NCI-H1417 (cell line): ENCODE results near the gene C1QC.

ENCODE experiments used
- DNase-seq, 3 experiments: peaks; one replicate each; lab custom pipeline; 2025; lab: John Stamatoyannopoulos, UW

Gene C1QC

DNA sequence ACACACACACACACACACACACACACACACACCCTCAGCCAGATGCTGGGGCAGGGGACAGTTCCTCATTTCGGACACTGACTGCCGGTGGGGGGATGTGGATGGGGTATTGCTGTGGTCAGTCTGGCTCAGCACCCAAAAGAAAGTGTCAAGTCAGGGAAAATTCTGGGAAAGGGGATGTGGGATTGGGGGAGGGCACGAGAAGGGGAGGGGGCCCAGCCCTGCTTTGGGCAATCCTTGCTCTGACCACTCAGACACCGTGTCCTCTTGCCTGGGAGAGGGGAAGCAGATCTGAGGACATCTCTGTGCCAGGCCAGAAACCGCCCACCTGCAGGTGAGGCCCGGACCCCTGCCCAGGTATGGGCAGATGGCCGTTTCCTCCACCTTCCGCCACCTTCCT, at the start of gene C1QC:
Gene C1QC (plus strand): TSS at position 253 of the 400 bp plus-strand sequence. CDS start 391 bp downstream, outside the sequence.
- DNase-seq, result no peak

DNA sequence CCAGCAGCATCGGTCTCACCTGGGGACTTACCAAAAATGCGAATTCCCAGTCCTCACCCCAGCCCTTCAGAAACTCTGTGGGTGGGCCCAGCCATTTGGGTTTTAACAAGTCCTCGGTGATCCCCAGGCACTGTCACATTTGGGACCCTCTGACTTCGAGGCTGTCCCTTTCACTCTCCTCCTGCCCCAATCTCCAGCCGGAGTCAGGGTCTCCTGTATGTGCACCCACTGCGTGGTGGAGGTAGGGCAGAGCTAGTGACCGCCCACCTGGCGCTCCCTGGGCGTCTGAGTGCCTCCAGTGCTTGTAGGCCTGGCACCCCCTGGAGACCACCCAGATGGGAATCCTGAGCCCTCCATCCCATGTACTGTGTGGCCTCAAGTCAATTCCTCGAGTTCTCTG, 49.0 kb upstream of the C1QC start:
- no peak for DNase-seq

DNA sequence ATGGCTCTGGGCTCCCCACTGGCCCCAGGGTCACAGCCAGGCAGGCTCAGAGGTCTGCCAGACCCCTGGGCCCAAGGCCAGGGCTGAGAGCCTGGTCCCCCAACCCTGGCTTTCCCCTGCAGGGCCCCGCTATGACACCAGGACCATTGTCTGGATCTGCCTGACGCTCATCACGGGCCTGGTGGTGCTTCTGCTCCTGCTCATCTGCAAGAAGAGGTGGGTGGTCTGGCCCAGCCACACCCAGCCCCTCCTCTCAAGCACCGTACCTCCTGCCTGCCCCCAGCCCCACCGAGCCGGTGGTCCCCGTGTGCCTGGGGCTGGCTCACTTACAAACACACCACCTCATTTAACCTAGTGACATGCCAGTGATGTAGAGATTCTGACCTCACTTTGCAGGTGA, 48.3 kb upstream of the C1QC start:
- DNase-seq, result no peak

GRCh38 chr1:22597301-22597965, 46.0 kb upstream of the C1QC start:
- no peak for DNase-seq

GRCh38 chr1:22597996-22598395, 45.4 kb upstream of the C1QC start:
- DNase-seq, result no peak

- DNase-seq, result no peak
Observed at GRCh38 chr1:22598736-22599135, 44.7 kb upstream of the C1QC start.

GRCh38 chr1:22600071-22600816, 43.2 kb upstream of the C1QC start:
- no peak for DNase-seq

- peak in 1 of 3 experiments; percentile 10 for DNase-seq
Observed at GRCh38 chr1:22600817-22601605, 42.4 kb upstream of the C1QC start.

DNA sequence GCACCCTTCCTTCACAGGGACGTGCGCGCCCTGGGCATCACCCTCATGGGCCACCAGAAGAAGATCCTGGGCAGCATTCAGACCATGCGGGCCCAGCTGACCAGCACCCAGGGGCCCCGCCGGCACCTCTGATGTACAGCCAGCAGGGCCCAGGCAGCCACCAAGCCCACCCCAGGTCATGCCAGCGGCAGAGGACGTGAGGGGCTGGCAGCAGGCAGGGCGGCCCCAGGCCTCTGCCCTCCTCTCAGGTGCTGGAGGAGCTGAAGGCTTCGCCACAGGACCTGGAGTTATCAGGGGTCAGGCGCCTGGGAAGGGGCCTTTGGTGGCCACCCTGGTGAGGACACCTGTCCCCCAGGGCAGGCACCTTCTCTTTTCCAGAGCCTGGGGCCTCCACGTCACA, 41.8 kb upstream of the C1QC start:
- no peak for DNase-seq

GRCh38 chr1:22602060-22602740, 41.2 kb upstream of the C1QC start:
- no peak for DNase-seq

- DNase-seq, result no peak
Observed at GRCh38 chr1:22606161-22606560, 37.3 kb upstream of the C1QC start.

GRCh38 chr1:22607154-22607553, 36.3 kb upstream of the C1QC start:
- DNase-seq, result no peak

DNA sequence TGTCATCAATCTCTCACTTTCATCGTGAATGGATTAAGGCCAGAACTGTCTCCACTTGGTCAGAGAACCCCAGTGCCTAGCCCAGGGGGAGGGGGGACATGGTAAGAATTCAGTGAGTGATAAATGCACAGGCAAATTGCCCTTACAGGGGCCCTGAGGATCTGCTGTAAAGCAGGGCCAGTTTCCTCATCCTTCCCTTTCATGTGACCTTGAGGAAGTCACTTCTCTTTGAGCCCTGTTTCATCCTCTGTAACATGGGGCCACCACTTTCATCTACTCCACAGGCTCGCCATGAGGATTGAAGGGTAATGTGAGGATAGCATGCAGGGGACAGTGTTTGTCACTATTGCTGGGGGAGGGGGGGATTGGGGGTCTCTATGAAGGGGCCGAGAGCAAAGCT, 35.1 kb upstream of the C1QC start:
- no peak for DNase-seq

GRCh38 chr1:22609291-22609690, 34.1 kb upstream of the C1QC start:
- DNase-seq, result peak in 2 of 3 experiments; percentile 78 to 94

GRCh38 chr1:22611530-22611947, 31.9 kb upstream of the C1QC start:
- no peak for DNase-seq

GRCh38 chr1:22612671-22613571, 30.5 kb upstream of the C1QC start:
- peak; percentile 79 to 88 (median 79) for DNase-seq

GRCh38 chr1:22613572-22613918, 29.9 kb upstream of the C1QC start:
- no peak for DNase-seq

GRCh38 chr1:22613951-22614350, 29.5 kb upstream of the C1QC start:
- peak in 1 of 3 experiments; percentile 22 for DNase-seq

DNA sequence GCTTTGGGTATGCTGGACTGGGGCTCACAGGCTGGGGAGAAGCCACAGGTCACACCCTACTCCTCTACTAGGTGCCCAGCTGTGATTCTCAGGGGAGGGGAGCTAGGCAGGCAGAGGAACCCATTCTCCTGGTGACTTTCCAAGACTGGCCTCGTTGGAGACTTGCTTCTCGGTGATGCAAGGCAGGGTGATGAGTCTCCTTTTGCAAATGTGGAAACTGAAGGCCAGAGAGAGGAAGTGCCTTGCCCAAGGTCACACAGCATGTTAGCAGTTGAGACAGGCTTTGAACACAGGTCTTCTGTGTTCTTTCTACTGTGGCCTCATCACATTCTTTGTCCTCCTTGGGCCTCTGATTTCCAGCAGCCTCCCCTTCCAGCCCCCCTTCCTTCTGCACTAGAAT, 27.5 kb upstream of the C1QC start:
- DNase-seq, result no peak

DNA sequence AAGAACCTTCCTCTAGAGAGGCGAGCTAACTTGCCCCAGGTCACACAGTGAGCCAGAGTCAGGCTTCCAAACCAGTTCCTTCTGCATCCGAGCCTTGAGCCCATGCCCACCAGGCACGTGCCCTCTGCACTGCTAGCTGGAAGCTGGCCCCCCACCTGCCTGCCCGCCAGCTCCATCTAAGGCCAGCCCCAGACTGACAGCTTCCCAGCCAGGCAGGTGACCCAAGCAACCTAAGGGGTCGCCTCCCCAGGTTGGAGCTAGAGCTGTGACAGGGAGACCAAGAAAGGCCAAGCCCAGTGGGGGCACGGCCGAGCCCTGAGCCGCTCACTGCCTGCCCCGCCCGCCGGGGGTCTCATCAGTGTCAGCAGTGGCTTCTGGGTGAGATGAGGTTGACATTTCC, 26.9 kb upstream of the C1QC start:
- no peak for DNase-seq

- peak in 2 of 3 experiments; percentile 72 to 84 for DNase-seq
Observed at GRCh38 chr1:22618056-22618455, 25.4 kb upstream of the C1QC start.
